HG03139 (cell line): Measurements from ENCODE around the gene PNPLA6.

ENCODE experiments used
- ATAC-seq: cut with Tn5 transposase; IDR thresholded peaks from one replicate; pipeline ENCODE4 v1.9.1; 2021; ENCODE audit not compliant: unreplicated experiment

The PNPLA6 gene

DNA sequence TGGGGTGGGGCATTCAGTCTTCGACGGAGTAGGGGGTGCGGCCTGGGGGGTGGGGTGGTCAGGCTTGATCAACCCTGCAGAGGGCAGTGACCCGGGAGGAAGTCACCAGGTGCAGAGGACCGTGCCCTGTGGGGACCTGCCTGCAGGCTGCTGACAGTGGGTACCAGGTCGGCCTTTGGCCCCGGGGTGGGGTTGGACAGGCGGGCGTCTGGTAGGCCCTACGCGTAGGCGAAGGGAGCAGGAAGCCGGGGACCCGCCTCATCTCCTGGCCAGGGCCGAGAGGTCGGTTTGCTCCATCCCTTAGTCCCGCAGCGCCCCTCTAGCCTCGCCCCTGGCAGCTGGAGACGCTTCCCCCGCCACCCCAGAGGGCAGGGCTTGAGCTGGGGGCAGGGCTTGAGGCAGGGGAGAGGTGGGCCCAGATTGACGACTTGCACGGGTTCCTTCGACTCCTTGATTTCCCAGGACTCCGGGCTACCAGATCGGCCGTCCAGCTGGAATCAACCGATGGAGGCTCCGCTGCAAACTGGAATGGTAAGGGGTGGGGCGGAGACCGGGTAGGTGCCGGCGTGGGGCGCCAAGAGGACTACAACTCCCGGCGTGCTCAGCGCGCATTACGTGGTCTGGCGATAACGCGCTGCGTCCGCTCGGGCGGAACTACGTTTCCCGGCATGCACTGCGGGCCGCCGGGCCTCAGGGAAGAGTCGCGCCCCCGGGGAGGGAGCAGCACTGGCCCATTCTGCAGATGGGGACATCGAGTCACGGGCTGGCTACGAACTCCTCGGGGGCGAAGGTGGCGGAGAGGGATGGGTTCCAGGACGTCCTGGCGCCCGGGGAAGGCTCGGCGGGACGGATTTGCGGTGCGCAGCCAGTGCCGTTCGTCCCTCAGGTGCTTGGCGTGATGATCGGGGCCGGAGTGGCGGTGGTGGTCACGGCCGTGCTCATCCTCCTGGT lies at the start of gene PNPLA6:
PNPLA6 (plus strand) TSS at position 671 of the 951 bp plus-strand sequence; CDS start at position 743, 72 bp downstream.
- peak; percentile 35 for ATAC-seq

DNA sequence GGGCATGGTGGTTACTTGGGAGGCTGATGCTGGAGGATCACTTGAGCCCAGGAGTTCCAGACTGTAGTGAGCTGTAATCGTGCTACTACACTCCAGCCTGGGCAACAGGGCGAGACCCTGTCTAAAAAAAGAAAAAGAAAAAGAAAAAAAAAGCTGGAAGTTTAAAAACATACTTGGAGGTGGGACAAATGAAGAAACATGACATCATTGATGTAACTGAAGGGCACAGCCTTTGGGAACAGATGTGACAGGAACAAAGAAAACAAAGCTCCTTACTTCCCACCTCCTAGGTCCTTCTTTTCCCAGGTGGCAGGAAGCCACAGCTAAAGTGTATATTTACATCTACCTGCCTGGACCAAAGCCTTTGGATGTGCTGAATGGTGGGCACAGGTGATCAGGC lies 48.6 kb upstream of the PNPLA6 start:
- no peak for ATAC-seq

DNA sequence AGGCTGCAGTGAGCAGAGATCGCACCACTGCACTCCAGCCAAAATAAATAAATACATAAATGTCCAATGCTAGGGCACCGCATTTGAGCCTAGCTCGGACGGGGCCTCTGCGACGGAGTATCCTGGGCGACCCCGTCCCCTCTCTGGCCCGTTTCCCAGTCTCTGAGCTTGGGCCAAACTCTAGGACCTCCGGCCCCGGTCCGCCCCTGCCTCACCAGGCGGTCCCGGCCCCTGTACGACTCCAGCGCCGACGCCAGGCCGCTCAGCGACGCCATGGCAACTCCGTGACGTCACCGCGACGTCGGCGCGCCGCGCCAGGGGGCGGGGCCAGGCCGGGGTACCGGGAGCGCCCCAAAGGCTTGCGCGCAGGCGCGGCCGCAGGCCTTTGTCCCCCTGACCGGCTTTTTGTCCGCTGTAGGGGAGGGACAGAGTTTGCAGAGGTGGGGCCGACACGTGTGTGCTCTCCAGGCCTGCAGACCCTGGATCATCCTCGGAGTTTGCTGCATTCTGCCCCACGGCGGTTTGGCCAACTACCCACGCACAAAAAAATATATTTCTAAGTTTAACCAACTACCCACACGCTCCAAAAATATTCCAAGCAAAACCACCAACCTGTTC lies 46.7 kb upstream of the PNPLA6 start, which contains the start of gene PEX11G:
PEX11G (minus strand) TSS at position 300 of the 618 bp plus-strand sequence; CDS start at position 275, 25 bp downstream.
- no peak for ATAC-seq

DNA sequence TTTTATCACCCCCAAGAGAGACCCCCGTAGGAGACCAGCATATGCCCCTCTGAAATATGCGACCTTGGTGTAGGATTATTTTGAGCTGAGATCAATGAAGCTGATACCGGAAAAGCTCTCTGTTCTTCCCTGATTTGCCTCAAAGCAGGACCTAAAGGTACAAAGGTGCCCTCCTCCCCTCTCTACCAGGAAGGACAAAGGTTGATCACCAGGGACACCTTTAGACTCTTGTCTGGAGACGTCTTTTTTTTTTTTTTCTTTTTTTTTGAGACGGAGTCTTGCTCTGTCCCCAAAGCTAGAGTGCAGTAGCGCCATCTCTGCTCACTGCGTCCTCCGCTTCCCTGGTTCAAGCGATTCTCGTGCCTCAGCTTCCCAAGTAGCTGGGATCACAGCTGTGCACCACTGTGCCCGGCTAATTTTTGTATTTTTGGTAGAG lies 45.9 kb upstream of the PNPLA6 start:
- ATAC-seq, result no peak

DNA sequence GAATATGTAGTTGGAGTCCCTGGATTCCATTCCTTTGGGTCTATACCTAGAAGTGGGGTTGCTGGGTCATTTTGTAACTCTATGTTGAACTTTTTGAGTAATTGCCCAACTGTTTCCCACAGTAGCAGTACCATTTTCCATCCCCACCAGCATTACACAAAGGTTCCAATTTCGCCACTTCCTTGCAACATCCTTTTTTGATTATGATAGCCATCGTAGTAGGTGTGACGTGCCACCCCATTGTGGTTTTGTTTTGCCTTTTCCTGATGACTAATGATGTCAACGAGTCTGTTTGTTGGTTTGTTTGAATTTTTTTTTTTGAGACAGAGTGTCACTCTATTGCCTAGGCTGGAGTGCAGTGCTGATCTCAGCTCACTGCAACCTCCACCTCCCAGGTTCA lies 43.4 kb upstream of the PNPLA6 start:
- no peak for ATAC-seq

DNA sequence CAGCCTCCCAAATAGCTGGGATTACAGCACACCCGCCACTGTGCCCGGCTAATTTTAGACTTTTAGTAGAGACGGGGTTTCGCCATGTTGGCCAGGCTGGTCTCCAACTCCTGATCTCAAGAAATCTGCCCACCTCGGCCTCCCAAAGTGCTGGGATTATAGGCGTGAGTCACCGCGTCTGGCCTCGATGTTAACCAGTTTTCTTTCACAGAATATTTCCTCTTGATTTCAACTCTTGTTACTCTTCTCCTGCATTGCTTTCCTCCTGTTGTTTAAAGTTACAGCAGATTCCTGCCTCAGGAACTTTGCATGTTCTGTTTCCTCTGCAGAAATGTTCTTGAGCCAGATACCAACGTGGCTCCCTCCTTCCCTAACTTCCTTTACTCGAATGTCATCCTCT lies 43.0 kb upstream of the PNPLA6 start:
- no peak for ATAC-seq

DNA sequence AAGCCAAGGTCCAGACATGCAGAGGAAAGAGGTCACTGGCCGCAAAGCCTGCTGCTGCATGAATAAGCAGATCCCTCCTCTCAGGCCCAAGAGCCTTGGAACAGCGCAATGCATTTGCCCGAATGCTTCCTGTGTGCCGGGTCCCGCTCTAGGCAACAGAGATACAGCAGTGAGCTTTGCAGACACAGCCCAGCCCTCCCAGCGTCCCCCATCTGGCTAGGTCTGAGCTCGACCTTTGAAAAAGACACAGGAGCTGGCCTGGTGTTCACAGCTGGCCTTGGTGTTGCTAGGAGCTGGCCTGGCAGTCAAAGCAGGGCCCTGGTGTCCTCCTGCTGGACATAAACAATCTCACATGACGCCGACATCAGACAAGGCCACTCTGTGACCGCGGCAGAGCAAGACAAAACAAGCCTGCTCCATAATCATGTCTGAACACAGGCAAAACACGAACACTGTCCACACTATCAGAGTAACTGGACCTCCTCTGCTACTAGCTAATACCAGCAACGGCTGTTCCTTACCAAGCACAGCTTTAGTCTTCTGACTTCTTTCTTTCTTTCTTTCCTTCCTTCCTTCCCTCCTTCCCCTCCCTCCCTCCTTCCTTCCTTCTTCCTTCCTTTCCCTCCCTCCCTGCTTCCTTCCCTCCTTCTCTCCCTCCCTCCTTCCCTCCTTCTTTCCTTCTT lies 41.0 kb upstream of the PNPLA6 start:
- ATAC-seq, result no peak

GRCh38 chr19:7497292-7497691 lies 38.2 kb upstream of the PNPLA6 start:
- no peak for ATAC-seq

- no peak for ATAC-seq
Measured at GRCh38 chr19:7500811-7501450, 34.6 kb upstream of the PNPLA6 start.

DNA sequence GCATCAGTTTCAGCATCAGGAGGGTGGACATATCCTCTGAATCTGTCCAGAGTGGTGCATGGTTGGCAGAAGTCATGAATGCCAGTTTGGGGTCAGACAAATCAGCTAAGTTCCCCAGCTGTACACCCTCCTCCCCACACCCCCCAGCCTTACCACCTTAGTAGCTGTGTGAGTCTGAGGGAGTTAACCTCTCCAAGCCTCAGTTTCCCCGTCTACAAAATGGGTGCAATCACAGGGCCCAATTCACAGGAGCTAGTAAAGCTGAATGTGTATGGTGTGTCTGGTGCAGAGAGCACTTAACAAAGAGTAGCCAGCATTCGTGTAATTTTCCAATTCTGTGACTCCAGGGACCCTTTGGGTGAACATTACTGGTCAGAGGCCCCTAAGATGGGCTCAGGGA lies 33.0 kb upstream of the PNPLA6 start:
- ATAC-seq, result no peak

DNA sequence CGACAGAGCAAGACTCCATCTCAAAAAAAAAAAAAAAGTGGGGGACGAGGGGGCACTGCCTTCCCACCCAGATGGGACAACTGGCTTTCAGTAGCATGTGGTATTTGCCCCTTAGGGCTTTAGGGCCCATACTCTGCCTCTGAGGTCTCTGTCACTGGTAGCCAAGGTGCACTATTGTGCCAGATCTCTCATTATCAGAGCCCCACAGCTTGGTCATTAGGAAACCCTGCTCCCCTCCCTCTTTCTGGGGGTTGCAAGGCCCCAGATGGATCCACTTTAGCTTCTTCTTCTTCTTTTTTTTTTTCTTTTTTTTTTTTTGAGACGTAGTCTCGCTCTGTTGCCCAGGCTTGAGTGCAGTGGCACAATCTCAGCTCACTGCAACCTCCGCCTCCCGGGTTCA lies 30.8 kb upstream of the PNPLA6 start:
- ATAC-seq, result no peak

- no peak for ATAC-seq
Measured at GRCh38 chr19:7505288-7505681, 30.2 kb upstream of the PNPLA6 start.

GRCh38 chr19:7505682-7506384 lies 29.7 kb upstream of the PNPLA6 start:
- ATAC-seq, result no peak

GRCh38 chr19:7506385-7507328 lies 28.9 kb upstream of the PNPLA6 start:
- no peak for ATAC-seq

DNA sequence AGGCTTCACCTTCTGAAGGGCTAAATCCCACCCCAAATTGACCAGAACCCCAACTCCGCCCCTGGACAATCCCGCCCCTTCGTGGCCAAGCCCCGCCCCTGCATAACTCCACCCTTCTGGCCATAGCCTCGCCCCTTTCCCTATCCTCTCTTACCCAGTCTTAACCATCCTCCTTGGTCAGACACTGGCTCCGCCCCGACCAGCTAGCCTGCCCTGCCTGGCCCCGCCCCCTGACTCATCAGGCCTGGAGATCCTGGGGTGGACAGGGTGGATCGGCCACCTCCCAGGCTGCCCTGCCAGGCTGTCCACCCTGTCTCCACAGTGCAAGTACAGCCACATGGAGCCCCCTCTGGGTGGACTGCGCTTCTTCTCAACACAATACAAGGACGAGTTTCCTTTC lies 27.6 kb upstream of the PNPLA6 start:
- no peak for ATAC-seq

DNA sequence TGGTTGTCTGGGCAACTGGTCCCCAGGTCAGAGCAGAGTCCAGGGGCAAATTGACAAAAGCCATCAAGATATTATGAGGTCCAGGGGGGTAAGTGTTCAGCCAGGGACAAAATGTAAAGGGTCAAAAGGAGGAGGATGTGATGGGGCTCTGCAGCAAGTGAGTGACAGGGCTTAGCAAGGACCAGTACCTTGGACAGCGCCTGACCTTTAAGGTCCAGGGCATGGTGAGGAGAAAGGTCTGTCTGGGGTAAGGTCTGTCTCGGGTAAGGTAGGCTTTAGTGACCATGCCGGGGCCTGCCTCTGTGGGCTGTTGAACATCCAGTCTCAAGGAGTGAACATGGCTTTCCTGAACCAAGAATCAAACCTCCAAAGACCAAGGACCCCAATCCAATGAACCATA lies 25.9 kb upstream of the PNPLA6 start:
- ATAC-seq, result no peak

- ATAC-seq, result no peak
Measured at GRCh38 chr19:7512400-7512851, 23.1 kb upstream of the PNPLA6 start.

- no peak for ATAC-seq
Measured at GRCh38 chr19:7513809-7514642, 21.5 kb upstream of the PNPLA6 start.
